Esophagus muscularis mucosa (tissue), 3 donors: ENCODE data around the gene INSYN2B.

Source experiments
- CTCF ChIP-seq, 3 experiments: fragments of 200-600 bp in 2 of 3; fragments of 450-650 bp in 1 of 3; sonication (generic) in 2 of 3; IDR thresholded peaks; one replicate each; pipeline ENCODE4 v1.5.1; 2017 to 2019; ENCODE audit warnings: antibody characterized with exemption in 3 of 3, mild to moderate bottlenecking in 2 of 3, moderate library complexity in 1 of 3
- POLR2A ChIP-seq: fragments of 450-650 bp; IDR thresholded peaks from one replicate; pipeline ENCODE4 v1.6.1; 2017; ENCODE audit warnings: antibody characterized with exemption, moderate library complexity, mild to moderate bottlenecking, low read depth
- POLR2AphosphoS5 ChIP-seq, 2 donors: sonication (generic); formaldehyde crosslinking; IDR thresholded peaks; one replicate each; pipeline ENCODE4 v1.6.1; 2017; ENCODE audit warnings: antibody characterized with exemption in 2 of 2

- TF ChIP-seq POLR2AphosphoS5 (IDR thresholded peaks at IDR 0.05) (no peak), POLR2A (no peak), CTCF (IDR thresholded peaks at IDR 0.05) (no peak)
Observed at GRCh38 chr5:169905017-169905416, 75.3 kb downstream of the INSYN2B start.
